GM19468 (cell line): ENCODE results near the gene SLC22A14.
"Not testable (repeated sequence)": the region's sequence is repeated elsewhere in the genome, so short reads cannot be mapped to it uniquely, and the experiment has no call there.

ENCODE experiments used
- ATAC-seq: cut with Tn5 transposase; IDR thresholded peaks from one replicate; pipeline ENCODE4 v1.9.1; 2021; ENCODE audit warnings: mild to moderate bottlenecking, moderate library complexity, moderate number of reproducible peaks; ENCODE audit not compliant: unreplicated experiment; ENCODE audit errors: extremely low read depth

Gene SLC22A14

GRCh38 chr3:38281895-38282686 lies at the start of gene SLC22A14:
Gene SLC22A14, plus strand, starts transcription at chr3:38282294. Its CDS starts 23,733 bp downstream, at chr3:38306027.
- no peak for ATAC-seq

GRCh38 chr3:38232701-38233100 lies 49.4 kb upstream of the SLC22A14 start:
- no peak for ATAC-seq

GRCh38 chr3:38235466-38235865 lies 46.6 kb upstream of the SLC22A14 start:
- ATAC-seq, result no peak

- no peak for ATAC-seq
Observed at GRCh38 chr3:38238416-38239008, 43.6 kb upstream of the SLC22A14 start.

GRCh38 chr3:38242812-38243211 lies 39.3 kb upstream of the SLC22A14 start:
- not testable (repeated sequence) for ATAC-seq

- no peak for ATAC-seq
Observed at GRCh38 chr3:38245930-38246329, 36.2 kb upstream of the SLC22A14 start.

GRCh38 chr3:38247366-38248035 lies 34.6 kb upstream of the SLC22A14 start:
- no peak for ATAC-seq

GRCh38 chr3:38250198-38250597 lies 31.9 kb upstream of the SLC22A14 start:
- no peak for ATAC-seq

- no peak for ATAC-seq
Observed at GRCh38 chr3:38251197-38251596, 30.9 kb upstream of the SLC22A14 start.

- ATAC-seq, result no peak
Observed at GRCh38 chr3:38253704-38254103, 28.4 kb upstream of the SLC22A14 start.

- no peak for ATAC-seq
Observed at GRCh38 chr3:38254872-38255271, 27.2 kb upstream of the SLC22A14 start.

GRCh38 chr3:38255627-38256026 lies 26.5 kb upstream of the SLC22A14 start:
- no peak for ATAC-seq

- ATAC-seq, result no peak
Observed at GRCh38 chr3:38257583-38257982, 24.5 kb upstream of the SLC22A14 start.

- no peak for ATAC-seq
Observed at GRCh38 chr3:38260474-38260873, 21.6 kb upstream of the SLC22A14 start.

- ATAC-seq, result no peak
Observed at GRCh38 chr3:38264353-38264771, 17.7 kb upstream of the SLC22A14 start.

- ATAC-seq, result no peak
Observed at GRCh38 chr3:38264779-38265178, 17.3 kb upstream of the SLC22A14 start.

- ATAC-seq, result no peak
Observed at GRCh38 chr3:38265604-38266307, 16.3 kb upstream of the SLC22A14 start, which contains the start of gene SLC22A13. Gene SLC22A13, plus strand, starts transcription at chr3:38265812. Its CDS starts 49 bp downstream, at chr3:38265861.

- no peak for ATAC-seq
Observed at GRCh38 chr3:38266810-38267209, 15.3 kb upstream of the SLC22A14 start.

GRCh38 chr3:38267662-38268061 lies 14.4 kb upstream of the SLC22A14 start:
- no peak for ATAC-seq

GRCh38 chr3:38268087-38268486 lies 14.0 kb upstream of the SLC22A14 start:
- ATAC-seq, result no peak
